ENCODE data around the gene ZDHHC14.

Gene ZDHHC14

DNA sequence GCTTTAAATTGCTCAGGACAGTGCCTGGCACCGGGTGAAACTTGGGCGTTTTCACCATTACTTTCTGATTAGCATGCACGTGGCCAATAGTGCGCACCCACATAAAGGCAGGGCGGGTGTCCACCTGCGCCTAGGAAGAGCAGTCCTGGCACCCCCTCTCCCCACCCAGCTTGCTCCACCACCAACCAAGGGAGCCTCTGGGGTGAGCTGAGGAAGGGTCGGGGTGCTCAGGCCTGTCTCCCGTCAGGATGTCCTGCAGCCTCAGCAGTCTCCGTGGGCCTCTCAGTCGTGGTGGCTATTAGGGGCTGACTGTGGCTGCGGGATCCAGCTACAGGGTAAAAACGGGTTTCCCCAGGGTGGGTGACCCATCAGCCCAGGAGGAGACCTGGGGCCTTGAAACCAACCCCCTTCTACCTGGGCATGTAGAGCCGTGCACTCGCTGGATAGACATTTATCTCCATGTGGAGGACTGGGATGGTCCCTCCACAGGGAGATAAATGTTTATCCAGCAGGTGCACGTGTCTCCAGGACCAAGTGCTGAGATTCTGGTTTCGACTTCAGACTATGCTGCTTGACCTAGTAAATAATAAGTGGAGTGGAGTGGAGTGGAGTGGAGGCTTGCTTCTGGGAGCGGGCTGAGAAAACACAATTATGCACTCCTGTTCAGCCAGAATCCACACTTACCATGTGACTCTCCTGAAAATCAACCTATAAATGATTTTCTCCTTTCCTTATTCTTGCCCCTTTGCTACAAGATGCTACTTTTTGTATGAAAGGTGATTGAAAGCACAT is 91.1 kb downstream of the ZDHHC14 start:
- Histone ChIP-seq H4K20me1 (ENCODE audit: insufficient read depth, low read length) (no peaks in the 10 kb centered on the region), H3K9me3 (replicated peaks; ENCODE audit: insufficient read depth, low read length) (no peaks in the 10 kb centered on the region), H3K4me1 (ENCODE audit: low read length) (no peaks in the 10 kb centered on the region), H3K4me2 (ENCODE audit: low read depth, low read length) (no peak overlapping the region), H3K9ac (ENCODE audit: low read length) (no peak overlapping the region), H3K27ac (ENCODE audit: low read length) (no peak overlapping the region), H3K27me3 (replicated peaks; ENCODE audit: insufficient read depth, low read length) (no peaks in the 10 kb centered on the region), H2AFZ (ENCODE audit: low read length) (no peak overlapping the region), H3K4me3 (ENCODE audit: low read length) (no peak overlapping the region), H3K36me3 (replicated peaks; ENCODE audit: insufficient read depth, low read length) (no peaks in the 10 kb centered on the region), H3K9me2 (replicated peaks; ENCODE audit: insufficient read depth, low read length) (no peaks in the 10 kb centered on the region), H3K79me2 (ENCODE audit: low read length) (no peaks in the 10 kb centered on the region), H3F3A (ENCODE audit: insufficient read depth, low read length) (no peaks in the 10 kb centered on the region)
- DNase-seq = no peak
- TF ChIP-seq EZH2 (optimal IDR thresholded peaks at IDR 0.05; ENCODE audit: low read depth, low read length) (no peak), EZH2phosphoT487 (IDR thresholded peaks at IDR 0.05; ENCODE audit: low read length) (no peak), CTCF (IDR thresholded peaks at IDR 0.05; ENCODE audit: low read length) (no peak)

DNA sequence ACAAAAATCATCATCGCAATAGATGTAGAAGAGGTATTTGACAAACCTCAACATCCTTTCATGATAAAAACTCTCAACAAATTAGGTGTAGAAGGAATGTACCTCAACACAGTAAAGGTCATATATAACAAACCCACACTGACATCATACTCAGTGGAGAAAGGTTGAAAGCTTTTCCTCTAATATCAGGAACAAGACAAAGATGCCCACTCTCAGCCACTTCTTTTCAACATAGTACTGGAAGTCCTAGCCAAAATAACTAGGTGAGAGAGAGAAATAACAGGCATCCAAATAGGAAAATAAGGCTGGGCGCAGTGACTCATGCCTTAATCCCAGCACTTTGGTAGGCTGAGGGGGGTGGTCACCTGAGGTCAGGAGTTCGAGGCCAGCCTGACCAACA is 95.8 kb downstream of the ZDHHC14 start:
- TF ChIP-seq EZH2phosphoT487 (IDR thresholded peaks at IDR 0.05; ENCODE audit: low read length) = no peak
- no peak for TF ChIP-seq CTCF (IDR thresholded peaks at IDR 0.05; ENCODE audit: low read length)
- no peak for TF ChIP-seq EZH2 (optimal IDR thresholded peaks at IDR 0.05; ENCODE audit: low read depth, low read length)
- H3K4me3 ChIP-seq (ENCODE audit: low read length) = no peak overlapping the region
- no peak for DNase-seq

GRCh38 chr6:157478926-157479325 is 97.9 kb downstream of the ZDHHC14 start:
- H3K4me2 ChIP-seq (ENCODE audit: low read depth, low read length) = no peak overlapping the region
- H3K27ac ChIP-seq (ENCODE audit: low read length) = no peak overlapping the region
- no peaks in the 10 kb centered on the region for H4K20me1 ChIP-seq (ENCODE audit: insufficient read depth, low read length)
- H3F3A ChIP-seq (ENCODE audit: insufficient read depth, low read length) = no peaks in the 10 kb centered on the region
- H3K36me3 ChIP-seq (replicated peaks; ENCODE audit: insufficient read depth, low read length) = no peaks in the 10 kb centered on the region
- TF ChIP-seq EZH2 (optimal IDR thresholded peaks at IDR 0.05; ENCODE audit: low read depth, low read length) (no peak), CTCF (IDR thresholded peaks at IDR 0.05; ENCODE audit: low read length) (no peak), EZH2phosphoT487 (IDR thresholded peaks at IDR 0.05; ENCODE audit: low read length) (no peak)
- H3K27me3 ChIP-seq (replicated peaks; ENCODE audit: insufficient read depth, low read length) = no peaks in the 10 kb centered on the region
- H3K4me1 ChIP-seq (ENCODE audit: low read length) = no peaks in the 10 kb centered on the region
- H3K9me2 ChIP-seq (replicated peaks; ENCODE audit: insufficient read depth, low read length) = no peaks in the 10 kb centered on the region
- no peak overlapping the region for H3K9ac ChIP-seq (ENCODE audit: low read length)
- H3K9me3 ChIP-seq (replicated peaks; ENCODE audit: insufficient read depth, low read length) = no peaks in the 10 kb centered on the region
- DNase-seq = no peak
- no peak overlapping the region for H2AFZ ChIP-seq (ENCODE audit: low read length)
- no peaks in the 10 kb centered on the region for H3K79me2 ChIP-seq (ENCODE audit: low read length)
- no peak overlapping the region for H3K4me3 ChIP-seq (ENCODE audit: low read length)

More for the DNA sequence above, 95.8 kb downstream of the ZDHHC14 start:
- no peaks in the 10 kb centered on the region for H3K79me2 ChIP-seq (ENCODE audit: low read length)
- no peak overlapping the region for H3K4me2 ChIP-seq (ENCODE audit: low read depth, low read length)
- H3K4me1 ChIP-seq (ENCODE audit: low read length) = no peaks in the 10 kb centered on the region
- no peak overlapping the region for H3K9ac ChIP-seq (ENCODE audit: low read length)
- no peaks in the 10 kb centered on the region for H3F3A ChIP-seq (ENCODE audit: insufficient read depth, low read length)
- H2AFZ ChIP-seq (ENCODE audit: low read length) = no peak overlapping the region
- H3K36me3 ChIP-seq (replicated peaks; ENCODE audit: insufficient read depth, low read length) = no peaks in the 10 kb centered on the region
- H3K9me2 ChIP-seq (replicated peaks; ENCODE audit: insufficient read depth, low read length) = no peaks in the 10 kb centered on the region
- no peaks in the 10 kb centered on the region for H3K27me3 ChIP-seq (replicated peaks; ENCODE audit: insufficient read depth, low read length)
- no peaks in the 10 kb centered on the region for H4K20me1 ChIP-seq (ENCODE audit: insufficient read depth, low read length)
- H3K9me3 ChIP-seq (replicated peaks; ENCODE audit: insufficient read depth, low read length) = no peaks in the 10 kb centered on the region
- H3K27ac ChIP-seq (ENCODE audit: low read length) = no peak overlapping the region
